Measurements from ENCODE around the gene SPATA20. TPM values are rescaled to one million over a fixed set of nuclear protein-coding genes. Genes with fewer than 3 reads are reported as not detected.

Gene SPATA20
- total and polyA plus RNA-seq, 7 donors = 4.8 to 25.8 (median 16.7) TPM

GRCh38 chr17:50602836-50603235, 55.9 kb downstream of the SPATA20 start:
- H3K27me3 ChIP-seq (ENCODE audit: insufficient read depth in 3 of 3, low read length in 2 of 3) = peaks cover 0 to 7% (median 0%) of the 10 kb centered on the region in 3 donors
- H3K27ac ChIP-seq = no peak overlapping the region
- no peak overlapping the region for H3K4me3 ChIP-seq
- H3K4me1 ChIP-seq = no peaks in the 10 kb centered on the region
- H3K36me3 ChIP-seq (ENCODE audit: insufficient read depth in 1 of 2, low read depth in 1 of 2) = no peaks in the 10 kb centered on the region
- WGBS, 3 donors = 86 to 93% (median 90%) methylated on average over 18 of the region's 18 CpGs
- no peak for DNase-seq
- TF ChIP-seq CTCF (IDR thresholded peaks at IDR 0.05) = no peak
- no peak for ATAC-seq
- no peaks in the 10 kb centered on the region for H3K9me3 ChIP-seq
- intact Hi-C loops (cut with DNase I) = no loop called here

DNA sequence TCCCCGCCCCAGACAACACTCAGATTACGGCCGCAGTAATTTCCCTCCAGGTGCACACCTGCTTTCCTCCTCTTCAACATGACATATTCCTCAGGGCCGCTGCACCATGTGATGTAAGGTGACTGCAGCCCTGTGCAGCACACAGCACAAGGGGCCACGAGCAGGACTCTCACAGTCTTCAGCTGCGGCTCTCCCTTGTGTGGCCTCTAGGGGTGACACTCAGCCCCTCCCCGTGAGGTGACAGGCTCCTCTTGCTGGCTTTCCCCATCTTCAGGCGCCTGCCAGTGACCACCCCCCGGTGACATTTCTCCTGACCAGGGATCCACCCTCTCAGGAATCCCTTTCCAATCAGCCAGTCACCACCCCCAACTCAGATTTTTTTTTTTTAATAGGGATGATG, 56.4 kb downstream of the SPATA20 start:
- Histone ChIP-seq H3K27ac (no peak overlapping the region), H3K4me1 (no peaks in the 10 kb centered on the region), H3K4me3 (no peak overlapping the region), H3K27me3 (ENCODE audit: insufficient read depth in 3 of 3, low read length in 2 of 3) (peaks cover 0 to 7% (median 0%) of the 10 kb centered on the region in 3 donors), H3K9me3 (no peaks in the 10 kb centered on the region), H3K36me3 (ENCODE audit: insufficient read depth in 1 of 2, low read depth in 1 of 2) (no peaks in the 10 kb centered on the region)
- DNase-seq (no peak), ATAC-seq (no peak)
- intact Hi-C loops (cut with DNase I) = no loop called here
- WGBS, 3 donors = 65 to 69% (median 66%) methylated on average over 9 of the region's 9 CpGs
- TF ChIP-seq CTCF (IDR thresholded peaks at IDR 0.05) = no peak

GRCh38 chr17:50604513-50604912, 57.5 kb downstream of the SPATA20 start:
- intact Hi-C loops (cut with DNase I) = no loop called here

GRCh38 chr17:50605429-50605828, 58.5 kb downstream of the SPATA20 start:
- intact Hi-C loops (cut with DNase I) = no loop called here
- no peak for ATAC-seq
- H3K4me1 ChIP-seq = no peaks in the 10 kb centered on the region

More at GRCh38 chr17:50604513-50604912, 57.5 kb downstream of the SPATA20 start:
- Histone ChIP-seq H3K27ac (no peak overlapping the region), H3K4me3 (no peak overlapping the region), H3K9me3 (no peaks in the 10 kb centered on the region), H3K27me3 (ENCODE audit: insufficient read depth in 3 of 3, low read length in 2 of 3) (peaks cover 0 to 7% (median 0%) of the 10 kb centered on the region in 3 donors), H3K4me1 (no peaks in the 10 kb centered on the region), H3K36me3 (ENCODE audit: insufficient read depth in 1 of 2, low read depth in 1 of 2) (no peaks in the 10 kb centered on the region)
- ATAC-seq (peak; percentile 40 to 59 (median 51)), DNase-seq (peak; percentile 65 to 79)
- TF ChIP-seq CTCF (IDR thresholded peaks at IDR 0.05) = no peak
- 3 to 7% (median 7%) methylated on average over 11 to 13 of the region's 13 CpGs for WGBS, 3 donors

More at GRCh38 chr17:50605429-50605828, 58.5 kb downstream of the SPATA20 start:
- DNase-seq = no peak
- H3K27me3 ChIP-seq (ENCODE audit: insufficient read depth in 3 of 3, low read length in 2 of 3) = peaks cover 0 to 7% (median 0%) of the 10 kb centered on the region in 3 donors
- H3K4me3 ChIP-seq = no peak overlapping the region
- no peak for TF ChIP-seq CTCF (IDR thresholded peaks at IDR 0.05)
- 62 to 67% (median 67%) methylated on average over 10 of the region's 10 CpGs for WGBS, 3 donors
- no peak overlapping the region for H3K27ac ChIP-seq
- no peaks in the 10 kb centered on the region for H3K36me3 ChIP-seq (ENCODE audit: insufficient read depth in 1 of 2, low read depth in 1 of 2)
- no peaks in the 10 kb centered on the region for H3K9me3 ChIP-seq

Other genes with a start within 250 kb of the SPATA20 start
- gene XYLT2, start 201.0 kb upstream of the SPATA20 start, total RNA-seq = 1 to 10 TPM; 3.4 to 6.1 (median 4.3) TPM
- gene XYLT2, start 201.0 kb upstream of the SPATA20 start, polyA plus RNA-seq = 1 to 10 TPM; 2.8 to 6.3 (median 3.2) TPM
- 100 to 1,000 TPM in 2 of 4 donors, 10 to 100 TPM in 2; 70.7 to 133 (median 95.3) TPM for gene MRPL27, start 174.0 kb upstream of the SPATA20 start, total RNA-seq
- gene MRPL27, start 174.0 kb upstream of the SPATA20 start, polyA plus RNA-seq = 100 to 1,000 TPM; 128 to 468 (median 281) TPM
- under 1 TPM in 2 of 4 donors, not detected in 2; 0.15 to 0.32 TPM for gene EME1, start 173.9 kb upstream of the SPATA20 start, total RNA-seq
- gene EME1, start 173.9 kb upstream of the SPATA20 start, polyA plus RNA-seq = under 1 TPM; 0.06 to 0.39 (median 0.29) TPM
- 10 to 100 TPM; 15.9 to 53.9 (median 44.7) TPM for gene LRRC59, start 149.7 kb upstream of the SPATA20 start, total RNA-seq
- gene LRRC59, start 149.7 kb upstream of the SPATA20 start, polyA plus RNA-seq = 100 to 1,000 TPM in 1 of 3 donors, 10 to 100 TPM in 2; 40.8 to 122 (median 90.2) TPM
- gene ACSF2, start 121.0 kb upstream of the SPATA20 start, total RNA-seq = 10 to 100 TPM; 14.4 to 72.3 (median 44.7) TPM
- gene ACSF2, start 121.0 kb upstream of the SPATA20 start, polyA plus RNA-seq = 10 to 100 TPM; 17.0 to 69.7 (median 19.6) TPM
- gene CHAD, start 78.3 kb upstream of the SPATA20 start, total RNA-seq = under 1 TPM in 3 of 4 donors, not detected in 1; 0.32 to 0.76 (median 0.44) TPM
- gene CHAD, start 78.3 kb upstream of the SPATA20 start, polyA plus RNA-seq = under 1 TPM in 2 of 3 donors, not detected in 1; 0.09 to 0.42 TPM
- 10 to 100 TPM; 44.1 to 60.4 (median 50.0) TPM for gene RSAD1, start 68.3 kb upstream of the SPATA20 start, total RNA-seq
- 10 to 100 TPM; 34.3 to 63.2 (median 52.4) TPM for gene RSAD1, start 68.3 kb upstream of the SPATA20 start, polyA plus RNA-seq
- under 1 TPM in 3 of 4 donors, not detected in 1; 0.27 to 0.99 (median 0.52) TPM for gene MYCBPAP, start 38.7 kb upstream of the SPATA20 start, total RNA-seq
- gene MYCBPAP, start 38.7 kb upstream of the SPATA20 start, polyA plus RNA-seq = under 1 TPM in 2 of 3 donors, not detected in 1; 0.05 TPM
- gene EPN3, start 14.4 kb upstream of the SPATA20 start, total RNA-seq = under 1 TPM in 2 of 4 donors, not detected in 2; 0.12 to 0.15 TPM
- under 1 TPM in 1 of 3 donors, not detected in 2; 0.03 TPM for gene EPN3, start 14.4 kb upstream of the SPATA20 start, polyA plus RNA-seq
- under 1 TPM in 3 of 4 donors, not detected in 1; 0.02 to 0.24 (median 0.17) TPM for gene CACNA1G, start 13.5 kb downstream of the SPATA20 start, total RNA-seq
- gene CACNA1G, start 13.5 kb downstream of the SPATA20 start, polyA plus RNA-seq = under 1 TPM in 2 of 3 donors, not detected in 1; 0.04 TPM
- 1 to 10 TPM in 2 of 4 donors, under 1 TPM in 2; 0.36 to 1.6 (median 0.94) TPM for gene ABCC3, start 87.7 kb downstream of the SPATA20 start, total RNA-seq
- gene ABCC3, start 87.7 kb downstream of the SPATA20 start, polyA plus RNA-seq = 1 to 10 TPM in 1 of 3 donors, under 1 TPM in 2; 0.39 to 1.2 (median 0.45) TPM
- gene ANKRD40, start 160.7 kb downstream of the SPATA20 start, total RNA-seq = 100 to 1,000 TPM in 3 of 4 donors, 10 to 100 TPM in 1; 91.8 to 132 (median 112) TPM
- gene ANKRD40, start 160.7 kb downstream of the SPATA20 start, polyA plus RNA-seq = 100 to 1,000 TPM in 1 of 3 donors, 10 to 100 TPM in 2; 42.6 to 155 (median 46.6) TPM
- 10 to 100 TPM; 25.4 to 55.9 (median 49.9) TPM for gene LUC7L3, start 172.4 kb downstream of the SPATA20 start, total RNA-seq
- gene LUC7L3, start 172.4 kb downstream of the SPATA20 start, polyA plus RNA-seq = 100 to 1,000 TPM in 1 of 3 donors, 10 to 100 TPM in 2; 33.4 to 108 (median 49.2) TPM
- not detected for gene ANKRD40CL, start 220.3 kb downstream of the SPATA20 start, total RNA-seq
- not detected for gene ANKRD40CL, start 220.3 kb downstream of the SPATA20 start, polyA plus RNA-seq

Measured in psoas muscle (tissue), 8 donors.